AG09319 (cell line): ENCODE measurements around the gene BOD1L1.

Experiments used
- DNase-seq: peaks from one replicate; pipeline ENCODE4 v3.0.0-alpha.2; 2010; ENCODE audit warnings: low read depth; ENCODE audit errors: extremely low read depth
- CTCF ChIP-seq: IDR thresholded peaks from 2 replicates; pipeline ENCODE4 v1.5.1; 2011; ENCODE audit warnings: low read depth, mild to moderate bottlenecking, inconsistent platforms, low read length, moderate library complexity

Gene BOD1L1

DNA sequence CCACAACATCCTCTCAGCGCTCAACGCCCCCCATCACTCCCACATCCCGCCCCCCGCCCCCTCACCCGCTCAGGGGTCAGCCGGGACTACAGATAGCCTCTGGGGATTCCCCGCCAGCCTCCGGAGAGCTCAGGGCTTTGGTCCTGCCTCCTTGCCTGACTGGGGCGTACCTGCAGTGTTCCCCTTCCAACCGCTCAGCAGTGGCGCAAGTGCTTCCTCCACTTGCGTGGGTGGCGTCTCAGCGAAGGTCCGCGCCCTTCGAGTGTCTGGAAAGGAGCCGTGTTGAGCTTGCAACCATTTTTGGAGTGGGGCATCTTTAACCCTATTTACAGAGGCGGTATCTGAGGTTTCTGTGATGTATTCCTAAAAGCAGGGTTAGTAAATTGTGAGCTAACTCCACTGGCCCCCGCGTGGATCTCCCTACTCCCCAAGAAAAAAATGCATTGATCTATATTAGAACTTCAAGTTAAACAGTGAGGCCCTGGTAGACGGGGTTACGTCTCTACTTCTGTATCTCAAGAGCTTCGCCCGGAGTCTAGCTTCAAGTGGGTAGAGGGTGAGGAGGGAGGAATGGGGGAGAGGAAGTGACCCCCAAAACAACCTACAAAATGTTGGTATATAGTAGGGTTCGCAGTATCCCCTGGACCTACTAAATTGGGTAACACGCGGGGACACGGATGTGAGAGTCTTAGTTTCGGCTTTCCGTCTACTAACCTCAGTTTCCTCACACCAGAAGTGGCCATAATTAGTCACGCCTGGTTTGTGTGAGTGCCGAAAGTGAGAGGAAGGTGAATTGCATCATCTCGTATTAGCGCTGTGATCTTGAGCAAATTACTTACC is 99.3 kb downstream of the BOD1L1 start:
- no peak for DNase-seq
- no peak for TF ChIP-seq CTCF

- TF ChIP-seq CTCF = no peak
- no peak for DNase-seq
Measured at GRCh38 chr4:13527192-13527980, 100.1 kb downstream of the BOD1L1 start.

DNA sequence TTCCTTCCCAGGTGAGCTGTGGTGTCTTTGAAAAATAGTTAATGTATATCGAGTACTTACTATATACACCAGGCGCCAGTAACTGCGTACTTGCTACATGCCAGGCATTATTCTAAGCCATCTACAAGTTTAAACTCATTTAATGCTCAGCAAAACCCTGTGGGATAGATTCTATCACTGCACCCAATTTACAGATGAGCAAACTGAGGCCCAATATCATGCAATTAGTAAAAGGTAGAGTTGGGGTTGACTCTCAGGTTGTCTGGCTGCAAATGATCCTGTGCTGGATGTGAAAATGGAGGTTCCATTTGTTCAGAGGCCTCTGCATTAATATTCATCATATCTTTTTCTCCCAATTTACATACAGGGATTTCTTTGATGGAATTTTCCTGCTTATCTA is 100.9 kb downstream of the BOD1L1 start:
- no peak for DNase-seq
- TF ChIP-seq CTCF = no peak

- DNase-seq = no peak
- no peak for TF ChIP-seq CTCF
Measured at GRCh38 chr4:13525606-13526281, 101.8 kb downstream of the BOD1L1 start.

GRCh38 chr4:13524504-13525243 is 102.9 kb downstream of the BOD1L1 start:
- no peak for TF ChIP-seq CTCF
- no peak for DNase-seq

GRCh38 chr4:13523591-13524503 is 103.7 kb downstream of the BOD1L1 start:
- TF ChIP-seq CTCF = no peak
- no peak for DNase-seq
